ENCODE results near the gene OXSR1.
A peak's percentile ranks its signal among the peaks of the same experiment; 100 is the strongest.

The OXSR1 gene

DNA sequence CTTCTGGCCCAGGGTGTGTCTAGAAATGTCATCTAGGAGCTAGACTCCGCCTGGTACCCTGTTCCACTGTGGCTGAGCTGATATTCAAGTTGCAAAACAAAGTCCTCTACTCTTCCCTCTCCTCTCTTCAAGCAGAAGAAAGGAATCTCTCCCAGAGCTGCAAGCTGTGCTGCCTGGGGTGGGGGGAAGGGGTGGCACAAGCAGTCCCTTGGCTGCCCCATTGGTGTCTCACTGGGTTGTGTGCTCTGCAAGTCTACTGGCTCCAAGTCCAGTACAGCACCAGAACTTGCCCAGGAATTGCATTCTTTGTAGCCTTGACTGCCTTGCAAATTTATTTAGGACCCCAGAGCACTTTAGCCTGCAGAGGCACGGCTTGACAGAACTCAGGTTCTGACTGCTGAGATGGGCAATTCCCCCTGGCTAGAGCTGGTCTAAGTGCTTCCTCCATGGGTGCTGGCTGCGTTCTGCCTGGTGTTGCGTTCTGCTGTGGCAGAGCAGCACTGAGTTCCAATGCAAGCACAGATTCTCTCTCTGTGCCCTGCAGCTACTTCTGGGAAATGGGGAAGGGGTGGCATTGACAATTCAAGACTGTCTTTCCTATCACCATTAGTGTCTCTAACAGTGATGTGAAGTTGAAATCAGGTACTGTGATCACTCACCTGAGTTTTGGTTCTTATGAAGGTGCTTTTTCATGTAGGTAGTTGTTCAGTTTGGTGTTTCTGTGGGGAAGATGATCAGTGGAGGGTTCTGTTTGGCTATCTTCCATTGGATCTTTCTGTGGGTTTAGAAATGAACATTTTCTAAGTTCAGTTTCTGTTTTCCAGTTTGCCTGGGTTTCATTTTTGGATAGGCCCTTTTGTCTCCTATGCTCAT is 39.5 kb downstream of the OXSR1 start:
- Histone ChIP-seq H3K27me3 (ENCODE audit: insufficient read depth, low read length, poor library complexity) (no peaks in the 10 kb centered on the region), H3K79me2 (ENCODE audit: insufficient read depth, low read length) (peaks cover 46% of the 10 kb centered on the region), H3K36me3 (ENCODE audit: insufficient read depth, low read length) (peaks cover 52% of the 10 kb centered on the region), H3K9me3 (ENCODE audit: insufficient read depth, low read length, severe bottlenecking) (no peaks in the 10 kb centered on the region), H2AFZ (ENCODE audit: low read depth, low read length) (no peak overlapping the region), H3K4me2 (ENCODE audit: insufficient read depth, low read length) (no peak overlapping the region), H3K27ac (ENCODE audit: low read length) (no peak overlapping the region), H3K9ac (ENCODE audit: low read depth, low read length) (no peak overlapping the region), H3K4me3 (ENCODE audit: low read depth in 1 of 2, low read length in 2 of 2) (no peak overlapping the region), H3K4me1 (ENCODE audit: insufficient read depth, low read length) (no peaks in the 10 kb centered on the region), H4K20me1 (ENCODE audit: insufficient read depth, low read length) (peaks cover 27% of the 10 kb centered on the region)
- no peak; the same call in 2 of the 3 replicates for ATAC-seq (ENCODE audit: insufficient read depth, low read depth)
- no peak for TF ChIP-seq EZH2 (IDR thresholded peaks at IDR 0.05; ENCODE audit: borderline replicate concordance, low read depth, low read length, severe bottlenecking)
- TF ChIP-seq, protein P1, sequence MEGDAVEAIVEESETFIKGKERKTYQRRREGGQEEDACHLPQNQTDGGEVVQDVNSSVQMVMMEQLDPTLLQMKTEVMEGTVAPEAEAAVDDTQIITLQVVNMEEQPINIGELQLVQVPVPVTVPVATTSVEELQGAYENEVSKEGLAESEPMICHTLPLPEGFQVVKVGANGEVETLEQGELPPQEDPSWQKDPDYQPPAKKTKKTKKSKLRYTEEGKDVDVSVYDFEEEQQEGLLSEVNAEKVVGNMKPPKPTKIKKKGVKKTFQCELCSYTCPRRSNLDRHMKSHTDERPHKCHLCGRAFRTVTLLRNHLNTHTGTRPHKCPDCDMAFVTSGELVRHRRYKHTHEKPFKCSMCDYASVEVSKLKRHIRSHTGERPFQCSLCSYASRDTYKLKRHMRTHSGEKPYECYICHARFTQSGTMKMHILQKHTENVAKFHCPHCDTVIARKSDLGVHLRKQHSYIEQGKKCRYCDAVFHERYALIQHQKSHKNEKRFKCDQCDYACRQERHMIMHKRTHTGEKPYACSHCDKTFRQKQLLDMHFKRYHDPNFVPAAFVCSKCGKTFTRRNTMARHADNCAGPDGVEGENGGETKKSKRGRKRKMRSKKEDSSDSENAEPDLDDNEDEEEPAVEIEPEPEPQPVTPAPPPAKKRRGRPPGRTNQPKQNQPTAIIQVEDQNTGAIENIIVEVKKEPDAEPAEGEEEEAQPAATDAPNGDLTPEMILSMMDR (IDR thresholded peaks at IDR 0.05; ENCODE audit: borderline replicate concordance, extremely low read depth, low read length, poor library complexity, severe bottlenecking) = no peak
- no peak for DNase-seq

DNA sequence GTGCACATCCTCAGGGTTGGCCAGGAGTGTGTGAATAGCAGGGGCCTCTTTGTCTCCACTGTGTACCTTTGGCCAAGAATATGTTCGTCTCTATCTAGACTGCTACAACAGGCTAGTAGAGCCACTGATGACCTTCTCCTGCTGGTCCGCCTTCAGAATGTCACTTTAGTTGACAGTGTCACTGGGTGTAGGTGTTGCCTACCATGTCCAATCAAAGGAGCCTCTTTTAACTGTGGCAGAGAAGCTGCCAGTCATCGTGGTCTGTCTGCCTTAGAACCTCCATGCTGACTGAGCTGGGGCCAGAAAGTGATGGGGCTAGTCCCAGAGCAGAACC is 40.1 kb downstream of the OXSR1 start:
- no peaks in the 10 kb centered on the region for H3K9me3 ChIP-seq (ENCODE audit: insufficient read depth, low read length, severe bottlenecking)
- H3K9ac ChIP-seq (ENCODE audit: low read depth, low read length) = no peak overlapping the region
- no peak overlapping the region for H3K27ac ChIP-seq (ENCODE audit: low read length)
- H3K4me1 ChIP-seq (ENCODE audit: insufficient read depth, low read length) = no peaks in the 10 kb centered on the region
- H3K27me3 ChIP-seq (ENCODE audit: insufficient read depth, low read length, poor library complexity) = no peaks in the 10 kb centered on the region
- H3K79me2 ChIP-seq (ENCODE audit: insufficient read depth, low read length) = peaks cover 50% of the 10 kb centered on the region
- DNase-seq = no peak
- TF ChIP-seq, protein P1 (IDR thresholded peaks at IDR 0.05; ENCODE audit: borderline replicate concordance, extremely low read depth, low read length, poor library complexity, severe bottlenecking) = no peak
- TF ChIP-seq EZH2 (IDR thresholded peaks at IDR 0.05; ENCODE audit: borderline replicate concordance, low read depth, low read length, severe bottlenecking) = no peak
- no peak overlapping the region for H3K4me3 ChIP-seq (ENCODE audit: low read depth in 1 of 2, low read length in 2 of 2)
- ATAC-seq (ENCODE audit: insufficient read depth, low read depth) = 0 out of 3 replicates have a peak, but pooled peaks have one; percentile 57
- H4K20me1 ChIP-seq (ENCODE audit: insufficient read depth, low read length) = peaks cover 31% of the 10 kb centered on the region
- peaks cover 49% of the 10 kb centered on the region for H3K36me3 ChIP-seq (ENCODE audit: insufficient read depth, low read length)
- no peak overlapping the region for H2AFZ ChIP-seq (ENCODE audit: low read depth, low read length)
- H3K4me2 ChIP-seq (ENCODE audit: insufficient read depth, low read length) = no peak overlapping the region

DNA sequence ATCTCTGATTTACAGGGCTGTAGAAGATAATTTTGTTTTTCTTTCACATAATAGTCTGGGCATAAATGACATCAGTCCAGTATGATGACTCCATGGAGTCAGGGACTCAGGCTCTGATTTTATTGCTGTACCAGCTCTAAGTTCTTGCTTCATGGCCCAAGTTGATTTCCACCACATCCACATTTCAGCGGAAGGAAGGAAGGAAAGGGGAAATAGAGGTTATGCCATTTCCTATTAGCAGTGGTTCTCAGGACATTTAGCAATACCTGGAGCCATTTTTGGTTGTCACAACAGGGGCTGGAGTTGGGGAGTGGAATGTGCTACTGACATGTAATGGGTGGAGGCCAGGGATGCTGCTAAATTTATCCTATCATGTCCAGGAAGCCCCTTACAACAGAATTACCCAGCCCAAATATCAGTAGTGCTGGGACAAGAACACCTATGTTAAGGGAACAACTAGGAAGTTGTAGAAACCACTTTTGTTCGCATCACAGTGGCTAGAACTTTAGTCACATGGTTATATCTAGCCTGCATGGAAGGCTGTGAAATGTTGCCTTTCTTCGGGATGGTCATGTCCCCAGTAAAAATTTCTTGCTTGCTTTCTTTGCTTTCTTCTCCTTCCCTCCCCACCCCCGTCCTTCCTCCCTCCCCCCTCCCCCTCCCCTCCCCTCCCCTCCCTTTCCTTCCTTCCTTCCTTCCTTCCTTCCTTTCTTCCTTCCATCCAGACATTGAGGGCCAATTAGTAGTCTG is 42.1 kb downstream of the OXSR1 start:
- TF ChIP-seq EZH2 (IDR thresholded peaks at IDR 0.05; ENCODE audit: borderline replicate concordance, low read depth, low read length, severe bottlenecking) = no peak
- TF ChIP-seq, protein P1 (IDR thresholded peaks at IDR 0.05; ENCODE audit: borderline replicate concordance, extremely low read depth, low read length, poor library complexity, severe bottlenecking) = no peak
- peaks cover 66% of the 10 kb centered on the region for H3K79me2 ChIP-seq (ENCODE audit: insufficient read depth, low read length)

More for the DNA sequence above, 42.1 kb downstream of the OXSR1 start:
- Histone ChIP-seq H3K9me3 (ENCODE audit: insufficient read depth, low read length, severe bottlenecking) (no peaks in the 10 kb centered on the region), H3K36me3 (ENCODE audit: insufficient read depth, low read length) (peaks cover 44% of the 10 kb centered on the region), H3K27me3 (ENCODE audit: insufficient read depth, low read length, poor library complexity) (no peaks in the 10 kb centered on the region), H4K20me1 (ENCODE audit: insufficient read depth, low read length) (peaks cover 40% of the 10 kb centered on the region), H3K9ac (ENCODE audit: low read depth, low read length) (no peak overlapping the region), H3K4me1 (ENCODE audit: insufficient read depth, low read length) (no peaks in the 10 kb centered on the region), H2AFZ (ENCODE audit: low read depth, low read length) (no peak overlapping the region), H3K4me2 (ENCODE audit: insufficient read depth, low read length) (no peak overlapping the region), H3K27ac (ENCODE audit: low read length) (no peak overlapping the region), H3K4me3 (ENCODE audit: low read depth in 1 of 2, low read length in 2 of 2) (no peak overlapping the region)
- ATAC-seq (ENCODE audit: insufficient read depth, low read depth) = no peak
- no peak for DNase-seq
